IMR-90 (cell line): ENCODE measurements around the gene TBL3.

ENCODE experiments used
- CEBPB ChIP-seq: IDR thresholded peaks from 2 replicates; pipeline ENCODE4 v1.6.1; 2012; ENCODE audit warnings: low read depth, low read length, improper control_type of control experiment
- CHD1 ChIP-seq: IDR thresholded peaks from 2 replicates; pipeline ENCODE4 v1.6.1; 2012; ENCODE audit warnings: low read depth, low read length, improper control_type of control experiment
- CTCF ChIP-seq: conservative IDR thresholded peaks from 2 replicates; pipeline ENCODE4 v1.5.1; 2012; ENCODE audit warnings: mild to moderate bottlenecking, low read depth, low read length, improper control_type of control experiment
- ELK1 ChIP-seq: fragments of 150-350 bp; IDR thresholded peaks from 2 replicates; pipeline ENCODE4 v1.6.1; 2016; ENCODE audit warnings: low read depth, mild to moderate bottlenecking, low read length, moderate library complexity, borderline replicate concordance
- FOS ChIP-seq: fragments of 150-350 bp; IDR thresholded peaks from 2 replicates; pipeline ENCODE4 v1.6.1; 2016; ENCODE audit warnings: low read depth, low read length
- MAZ ChIP-seq: IDR thresholded peaks from 2 replicates; pipeline ENCODE4 v1.6.1; 2012; ENCODE audit warnings: low read depth, mild to moderate bottlenecking, low read length, improper control_type of control experiment, moderate library complexity, borderline replicate concordance
- MXI1 ChIP-seq: IDR thresholded peaks from 2 replicates; pipeline ENCODE4 v1.6.1; 2012; ENCODE audit warnings: low read depth, mild to moderate bottlenecking, low read length, moderate library complexity, borderline replicate concordance
- NFE2L2 ChIP-seq: fragments of 150-350 bp; IDR thresholded peaks from 2 replicates; pipeline ENCODE4 v1.6.1; 2016; ENCODE audit warnings: low read depth, mild to moderate bottlenecking, low read length
- POLR2A ChIP-seq: IDR thresholded peaks from 2 replicates; pipeline ENCODE4 v1.6.1; 2012; ENCODE audit warnings: mild to moderate bottlenecking, low read depth, low read length
- RAD21 ChIP-seq: IDR thresholded peaks from 2 replicates; pipeline ENCODE4 v1.6.1; 2012; ENCODE audit warnings: low read length, improper control_type of control experiment
- RCOR1 ChIP-seq: IDR thresholded peaks from 2 replicates; pipeline ENCODE4 v1.6.1; 2012; ENCODE audit warnings: mild to moderate bottlenecking, low read length, improper control_type of control experiment; ENCODE audit not compliant: insufficient replicate concordance
- RFX5 ChIP-seq: IDR thresholded peaks from 2 replicates; pipeline ENCODE4 v1.8.0; 2012; ENCODE audit warnings: low read depth, mild to moderate bottlenecking, low read length, moderate library complexity
- SMC3 ChIP-seq: fragments of 150-350 bp; IDR thresholded peaks from 2 replicates; pipeline ENCODE4 v1.6.1; 2016; ENCODE audit warnings: low read depth, mild to moderate bottlenecking, antibody characterized with exemption, low read length, moderate library complexity
- TF ChIP-seq, protein P1 (sequence below): fragments of 150-350 bp; IDR thresholded peaks from 2 replicates; pipeline ENCODE4 v1.6.1; 2017; ENCODE audit warnings: mild to moderate bottlenecking, antibody characterized with exemption, low read length, low read depth

- no peak for TF ChIP-seq CTCF
- TF ChIP-seq ELK1 = no peak
- no peak for TF ChIP-seq NFE2L2
- TF ChIP-seq POLR2A = no peak
- TF ChIP-seq CHD1 = no peak
- TF ChIP-seq, protein P1, sequence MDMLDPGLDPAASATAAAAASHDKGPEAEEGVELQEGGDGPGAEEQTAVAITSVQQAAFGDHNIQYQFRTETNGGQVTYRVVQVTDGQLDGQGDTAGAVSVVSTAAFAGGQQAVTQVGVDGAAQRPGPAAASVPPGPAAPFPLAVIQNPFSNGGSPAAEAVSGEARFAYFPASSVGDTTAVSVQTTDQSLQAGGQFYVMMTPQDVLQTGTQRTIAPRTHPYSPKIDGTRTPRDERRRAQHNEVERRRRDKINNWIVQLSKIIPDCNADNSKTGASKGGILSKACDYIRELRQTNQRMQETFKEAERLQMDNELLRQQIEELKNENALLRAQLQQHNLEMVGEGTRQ = no peak
- no peak for TF ChIP-seq MXI1
- no peak for TF ChIP-seq SMC3
- no peak for TF ChIP-seq CEBPB
- no peak for TF ChIP-seq RAD21
- TF ChIP-seq RFX5 = no peak
- TF ChIP-seq MAZ = no peak
- no peak for TF ChIP-seq RCOR1
- no peak for TF ChIP-seq FOS
These were observed 26.5 kb downstream of the TBL3 start for GRCh38 chr16:1998360-1998835.
